ENCODE measurements around the gene KRTAP5-6.

KRTAP5-6 gene, protein sequence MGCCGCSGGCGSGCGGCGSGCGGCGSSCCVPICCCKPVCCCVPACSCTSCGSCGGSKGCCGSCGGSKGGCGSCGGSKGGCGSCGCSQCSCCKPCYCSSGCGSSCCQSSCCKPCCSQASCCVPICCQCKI

DNA sequence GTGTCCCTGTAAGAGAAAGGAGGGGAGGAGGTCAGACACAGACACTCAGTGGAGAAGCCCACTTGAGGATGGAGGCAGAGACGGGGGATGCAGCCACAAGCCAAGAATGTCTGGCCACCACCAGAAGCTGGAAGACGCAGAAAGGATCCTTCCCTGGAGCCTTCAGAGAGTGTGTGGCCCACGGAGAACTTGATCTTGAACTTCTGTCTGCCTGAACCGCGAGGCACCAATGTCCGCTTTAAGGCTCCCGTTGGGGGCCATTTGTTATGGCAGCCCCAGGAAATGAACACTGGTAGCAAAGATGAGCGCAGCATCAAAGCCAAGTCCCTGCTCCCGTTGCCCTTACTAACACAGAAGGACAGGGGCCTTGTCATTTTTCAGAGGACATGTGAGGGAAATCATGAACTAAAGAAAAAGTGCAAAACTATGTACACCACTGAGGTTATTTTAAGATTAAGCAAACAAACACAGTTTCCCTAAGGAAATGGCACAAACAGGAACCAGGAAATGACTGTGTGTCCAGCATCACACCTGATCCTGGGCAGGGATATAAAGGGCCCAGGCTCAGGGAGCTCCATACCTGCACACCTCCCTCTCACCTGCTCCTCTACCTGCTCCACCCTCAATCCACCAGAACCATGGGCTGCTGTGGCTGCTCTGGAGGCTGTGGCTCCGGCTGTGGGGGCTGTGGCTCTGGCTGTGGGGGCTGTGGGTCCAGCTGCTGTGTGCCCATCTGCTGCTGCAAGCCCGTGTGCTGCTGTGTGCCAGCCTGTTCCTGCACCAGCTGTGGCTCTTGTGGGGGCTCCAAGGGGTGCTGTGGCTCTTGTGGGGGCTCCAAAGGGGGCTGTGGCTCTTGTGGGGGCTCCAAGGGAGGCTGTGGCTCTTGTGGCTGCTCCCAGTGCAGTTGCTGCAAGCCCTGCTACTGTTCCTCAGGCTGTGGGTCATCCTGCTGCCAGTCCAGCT, at the start of gene KRTAP5-6:
Gene KRTAP5-6, plus strand, starts transcription at position 588 of the 963 bp plus-strand sequence. Its CDS starts 51 bp downstream, at position 639.
- no peak for DNase-seq

DNA sequence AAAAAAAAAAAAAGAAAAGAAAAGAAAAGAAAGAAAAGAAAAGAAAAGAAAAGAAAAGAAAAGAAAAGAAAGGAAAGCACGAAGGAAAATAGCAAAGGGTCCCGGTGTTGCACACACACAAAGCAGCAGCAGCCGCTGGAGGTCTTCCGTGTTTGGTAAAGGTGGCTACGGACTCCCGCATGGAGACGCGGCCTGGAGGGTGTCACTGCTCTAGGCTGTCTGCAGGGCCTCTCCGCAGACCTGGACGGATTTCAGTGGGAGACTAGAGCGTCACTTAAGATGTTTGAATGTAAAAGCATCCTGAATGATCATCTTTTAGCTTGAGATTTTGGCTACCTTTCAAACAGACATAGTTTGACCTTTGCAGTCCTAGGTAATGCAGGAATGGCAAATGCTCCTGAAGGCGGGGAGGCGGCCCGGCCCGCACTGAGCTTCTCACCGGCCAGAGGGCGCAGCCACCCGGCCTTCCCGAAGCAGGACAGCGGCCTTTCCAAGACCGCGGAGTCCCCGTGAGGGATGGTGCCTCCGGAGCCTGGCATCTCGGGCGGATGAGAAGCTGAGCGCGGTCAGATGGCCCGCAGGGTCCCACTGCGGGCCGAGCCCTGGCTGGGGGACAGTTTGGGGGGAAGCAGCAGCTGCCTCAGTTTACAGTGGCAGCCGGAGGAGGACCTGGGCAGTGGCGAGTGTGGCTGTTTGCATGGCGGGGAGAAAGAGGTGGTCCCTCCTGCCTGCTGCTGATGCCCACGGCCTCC, 48.9 kb upstream of the KRTAP5-6 start:
- DNase-seq, result no peak

- DNase-seq, result no peak
Measured at GRCh38 chr11:1648653-1649420, 48.2 kb upstream of the KRTAP5-6 start.

GRCh38 chr11:1650034-1650917, 46.7 kb upstream of the KRTAP5-6 start:
- DNase-seq, result no peak

DNA sequence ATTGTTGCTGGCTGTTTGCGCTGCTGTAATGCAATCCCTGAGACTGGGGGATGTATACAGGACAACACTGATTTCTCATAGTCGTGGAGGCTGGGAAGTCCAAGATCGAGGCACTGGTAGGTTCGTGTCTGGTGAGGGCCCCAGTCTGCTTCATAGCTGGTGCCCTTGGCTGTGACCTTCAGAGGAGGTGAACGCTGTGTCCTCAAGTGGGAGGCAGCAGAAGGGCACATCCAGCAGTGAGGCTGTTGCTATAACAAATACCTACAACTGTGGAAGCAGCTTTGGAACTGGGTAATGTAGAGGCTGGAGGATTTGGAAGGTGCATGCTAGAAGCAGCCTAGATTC, 46.1 kb upstream of the KRTAP5-6 start:
- DNase-seq, result no peak

DNA sequence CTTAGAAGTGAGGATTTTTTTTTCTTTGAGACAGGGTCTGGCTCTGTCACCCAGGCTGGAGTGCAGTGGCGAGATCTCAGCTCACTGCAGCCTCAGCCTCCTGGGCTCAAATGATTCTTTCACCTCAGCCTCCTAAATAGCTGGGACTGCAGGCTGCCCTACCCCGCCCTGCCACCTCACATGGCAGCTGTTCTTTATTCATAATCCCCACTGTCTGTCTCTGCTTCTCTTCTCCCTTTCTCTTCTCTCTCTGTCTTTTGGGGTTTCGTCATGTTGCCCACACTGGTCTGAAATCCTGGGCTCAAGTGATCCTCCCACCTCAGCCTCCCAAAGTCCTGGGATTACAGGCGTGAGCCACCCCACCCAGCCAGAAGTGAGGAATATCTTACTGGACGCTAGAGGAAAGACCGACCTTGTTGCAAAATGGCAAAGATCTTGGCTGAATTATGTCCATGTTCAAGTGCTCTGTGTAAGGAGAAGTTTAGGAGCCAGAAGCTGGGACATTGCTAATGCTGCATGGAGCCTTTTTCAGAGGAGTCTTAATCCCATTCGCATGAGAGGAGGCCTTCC, 45.5 kb upstream of the KRTAP5-6 start:
- DNase-seq, result no peak

- DNase-seq, result no peak
Measured at GRCh38 chr11:1652026-1652425, 45.0 kb upstream of the KRTAP5-6 start.

DNA sequence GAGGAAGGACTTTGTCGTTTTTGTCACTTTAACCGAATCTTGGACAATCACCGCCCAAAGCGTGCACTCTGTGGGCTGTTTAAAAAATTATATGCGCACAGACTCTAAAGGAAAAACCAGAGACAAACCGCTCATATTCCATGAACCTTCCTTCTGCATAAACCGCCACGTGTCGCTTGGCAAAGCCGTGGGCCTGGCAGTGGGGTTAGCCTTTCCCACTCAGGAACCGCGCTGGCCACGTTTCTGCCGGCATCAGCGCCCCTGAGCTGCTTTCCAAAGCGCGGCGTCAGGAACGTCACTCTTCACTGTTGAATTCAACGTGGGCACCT, 44.6 kb upstream of the KRTAP5-6 start:
- no peak for DNase-seq

DNA sequence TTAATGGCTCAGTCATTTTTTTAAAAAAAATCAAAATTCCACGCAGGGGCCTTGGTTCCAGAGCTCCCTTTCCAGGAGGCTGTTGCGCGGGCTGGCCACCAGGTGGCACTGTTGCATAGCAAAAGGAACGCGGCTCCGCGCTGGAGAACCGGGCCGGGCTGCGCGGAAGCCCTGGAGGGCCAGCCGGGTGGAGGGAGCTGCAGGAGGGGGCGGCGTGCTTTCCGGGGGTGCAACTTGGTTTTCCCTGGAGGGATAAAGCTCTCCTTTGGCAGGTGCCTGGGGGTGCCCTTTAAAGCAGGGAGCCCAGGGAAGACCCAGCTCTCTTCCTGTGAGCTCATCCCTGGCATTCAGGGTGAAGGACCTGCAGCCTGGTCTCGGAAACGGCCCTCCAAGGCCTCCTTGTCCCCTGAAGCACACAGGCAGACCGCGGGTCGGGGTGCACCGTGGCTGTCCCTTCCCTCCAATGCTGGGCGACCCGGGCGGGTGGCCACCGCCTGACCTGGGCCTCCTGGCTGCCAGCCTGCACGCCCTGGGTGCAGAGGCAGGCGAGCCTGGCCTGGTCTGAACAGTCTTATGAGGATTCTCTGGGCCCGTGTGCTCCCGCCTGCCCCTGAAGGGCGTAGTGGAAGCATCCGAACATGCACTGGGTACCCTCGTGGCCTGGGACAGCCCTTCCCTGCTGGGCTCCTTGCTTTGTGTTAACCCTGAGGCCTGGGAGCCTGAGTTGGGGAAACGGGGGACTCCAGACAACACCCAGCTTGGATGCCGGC, 44.0 kb upstream of the KRTAP5-6 start:
- DNase-seq, result no peak

GRCh38 chr11:1653541-1654387, 43.2 kb upstream of the KRTAP5-6 start:
- DNase-seq, result no peak

- no peak for DNase-seq
Measured at GRCh38 chr11:1654388-1655167, 42.4 kb upstream of the KRTAP5-6 start.

GRCh38 chr11:1655168-1656060, 41.6 kb upstream of the KRTAP5-6 start:
- DNase-seq, result no peak

DNA sequence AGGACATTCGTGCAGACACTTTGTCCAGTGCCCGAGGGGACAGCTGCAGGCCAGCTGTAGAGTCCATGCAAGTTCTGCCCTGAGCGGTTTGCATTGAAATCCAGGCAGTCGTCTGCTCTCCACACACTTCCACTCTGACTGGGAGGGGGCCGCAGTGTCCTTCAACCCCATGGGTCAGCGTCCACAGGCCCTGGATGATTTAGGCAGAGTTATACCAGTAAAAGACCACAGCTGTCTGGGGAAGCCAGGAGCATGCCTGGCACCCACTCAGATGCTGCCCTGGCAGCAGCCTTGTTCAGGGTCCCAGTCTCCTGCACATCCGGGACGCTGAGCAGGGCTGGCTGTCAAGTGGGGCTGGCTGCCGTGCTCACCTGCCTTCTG, 40.9 kb upstream of the KRTAP5-6 start:
- DNase-seq, result no peak

DNA sequence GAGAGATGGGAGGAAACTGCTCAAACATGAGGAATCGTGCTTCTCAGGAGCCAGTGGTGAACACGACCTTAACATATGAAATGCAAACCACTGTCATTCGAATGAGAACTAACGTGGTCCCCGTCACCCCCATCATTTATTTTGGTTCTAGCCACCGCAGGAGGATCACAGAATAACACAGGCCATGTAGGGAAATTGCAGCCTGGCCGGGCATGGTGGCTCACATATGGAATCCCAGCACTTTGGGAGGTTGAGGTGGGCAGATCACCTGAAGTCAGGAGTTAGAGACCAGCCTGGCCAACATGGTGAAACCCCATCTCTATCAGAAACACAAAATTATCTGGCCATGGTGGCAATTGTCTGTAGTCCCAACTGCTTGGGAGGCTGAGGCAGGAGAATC, 40.3 kb upstream of the KRTAP5-6 start:
- no peak for DNase-seq

GRCh38 chr11:1659506-1659905, 37.5 kb upstream of the KRTAP5-6 start:
- no peak for DNase-seq

DNA sequence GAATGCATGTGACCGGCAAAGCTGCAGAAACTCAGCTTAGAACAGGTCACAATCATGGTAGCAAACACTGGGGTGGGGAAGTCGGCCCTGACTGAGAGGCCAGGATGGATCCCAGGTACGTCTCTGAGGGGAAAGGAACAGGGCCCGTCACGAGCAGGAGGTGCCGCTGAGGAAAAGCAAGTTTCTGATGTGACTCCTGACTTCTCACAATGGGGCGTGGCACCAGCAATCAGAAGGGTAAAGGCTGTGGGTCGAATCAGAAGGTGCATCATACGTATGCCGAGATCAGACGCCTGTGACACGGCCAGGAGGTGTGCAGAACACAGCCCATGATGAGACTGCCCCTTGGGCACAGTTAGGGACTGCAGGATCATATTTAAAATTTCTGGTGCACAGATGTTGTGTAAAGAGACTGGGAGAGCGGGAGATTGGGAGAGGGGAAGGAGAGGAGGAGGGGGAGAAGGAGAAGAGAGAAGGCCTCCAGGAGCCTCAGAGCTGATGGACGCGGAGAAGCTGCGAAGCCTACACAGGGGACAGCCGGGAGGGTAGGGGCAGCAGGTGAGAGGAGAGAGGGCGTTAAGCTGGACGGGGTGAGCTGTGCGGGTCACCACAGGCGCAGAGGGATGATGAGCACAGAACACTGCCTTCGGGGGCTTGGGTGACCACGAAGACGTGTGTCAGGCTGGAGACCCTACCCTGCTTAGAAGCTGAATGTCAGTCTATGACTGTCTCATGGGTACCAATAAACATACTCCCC, 36.7 kb upstream of the KRTAP5-6 start:
- no peak for DNase-seq
